ENCODE measurements around the gene REEP2.

- no peak for TF ChIP-seq FOSL2 (IDR thresholded peaks at IDR 0.05; ENCODE audit: borderline replicate concordance, low read depth)
- no peak for TF ChIP-seq CTCF (IDR thresholded peaks at IDR 0.05)
- TF ChIP-seq REST (IDR thresholded peaks at IDR 0.05; ENCODE audit: low read depth, low read length), result no peak
- no peak for TF ChIP-seq EZH2phosphoT487 (IDR thresholded peaks at IDR 0.05; ENCODE audit: borderline replicate concordance, low read depth)
- no peak for TF ChIP-seq FOXJ3 (CRISPR knock-in tag; IDR thresholded peaks at IDR 0.05)
- TF ChIP-seq POLR2AphosphoS5 (IDR thresholded peaks at IDR 0.05; ENCODE audit: low read depth, low read length), result no peak
These were observed 18.8 kb downstream of the REEP2 start for GRCh38 chr5:138457531-138458275.
